DMS114 treated with DMSO at 0.1 percent for 48 hours (cell line): ENCODE data around the gene LIMCH1.

Experiments
- DNase-seq: peaks from one replicate; lab custom pipeline; 2025; ENCODE audit not compliant: unreplicated experiment; lab: John Stamatoyannopoulos, UW

LIMCH1 gene

DNA sequence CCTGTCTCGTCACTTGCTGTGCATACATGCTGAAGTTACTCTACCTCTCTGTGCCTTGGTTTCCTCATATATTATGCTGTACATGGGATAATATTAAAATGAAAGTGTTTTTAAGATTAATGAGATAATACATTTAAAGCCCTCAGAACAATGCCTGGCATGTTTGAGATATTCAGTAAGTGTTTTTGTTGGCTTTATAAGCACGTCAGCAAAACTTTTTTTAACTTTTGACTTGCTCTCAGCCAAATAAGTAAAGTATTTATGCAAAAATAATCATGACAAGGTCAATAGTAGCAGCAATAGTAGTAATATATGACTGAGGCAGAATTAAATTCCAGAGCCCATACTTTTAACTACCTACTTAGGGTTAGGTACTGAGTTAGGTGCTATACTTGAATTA, 29.2 kb downstream of the LIMCH1 start:
- no peak for DNase-seq

GRCh38 chr4:41568363-41568762, 30.4 kb downstream of the LIMCH1 start:
- no peak for DNase-seq

DNA sequence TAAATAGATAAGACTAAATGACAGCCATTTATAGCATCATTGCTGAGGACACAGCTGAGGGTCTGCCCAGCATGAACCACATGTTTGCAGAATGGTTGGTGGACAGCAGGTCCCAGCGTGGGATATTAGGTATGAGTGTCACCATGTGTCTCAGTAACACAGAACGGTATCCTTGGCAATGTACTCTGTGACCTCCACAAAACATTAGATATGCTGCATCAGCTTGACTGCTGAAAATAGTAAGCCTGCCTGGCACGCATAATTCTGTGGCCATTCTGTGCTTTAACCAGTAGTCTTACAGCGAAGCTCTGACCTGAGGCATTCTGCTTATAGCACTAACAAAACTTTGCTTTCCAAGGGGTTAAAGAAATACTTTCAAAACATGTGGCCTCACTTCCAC, 32.0 kb downstream of the LIMCH1 start:
- DNase-seq: no peak

DNA sequence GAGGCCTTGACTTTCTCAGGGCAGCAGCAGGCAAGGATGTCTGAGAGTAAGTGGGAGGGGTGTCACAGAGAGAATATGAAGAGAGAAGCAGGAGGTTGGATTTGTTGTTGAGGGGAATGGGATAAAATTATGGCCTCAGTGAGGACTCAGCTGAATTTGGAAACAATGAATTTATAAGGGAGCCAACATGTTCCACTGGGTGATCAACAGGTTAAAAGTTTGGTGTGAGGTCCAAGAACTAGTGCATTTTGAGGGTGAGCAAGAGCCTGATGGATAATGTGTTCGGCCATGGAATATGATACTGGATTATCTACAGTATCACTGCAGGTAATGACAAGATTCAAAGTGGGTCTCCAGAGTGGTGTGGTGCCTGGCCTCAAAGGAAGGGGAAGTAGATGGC, 33.5 kb downstream of the LIMCH1 start:
- DNase-seq: no peak

DNA sequence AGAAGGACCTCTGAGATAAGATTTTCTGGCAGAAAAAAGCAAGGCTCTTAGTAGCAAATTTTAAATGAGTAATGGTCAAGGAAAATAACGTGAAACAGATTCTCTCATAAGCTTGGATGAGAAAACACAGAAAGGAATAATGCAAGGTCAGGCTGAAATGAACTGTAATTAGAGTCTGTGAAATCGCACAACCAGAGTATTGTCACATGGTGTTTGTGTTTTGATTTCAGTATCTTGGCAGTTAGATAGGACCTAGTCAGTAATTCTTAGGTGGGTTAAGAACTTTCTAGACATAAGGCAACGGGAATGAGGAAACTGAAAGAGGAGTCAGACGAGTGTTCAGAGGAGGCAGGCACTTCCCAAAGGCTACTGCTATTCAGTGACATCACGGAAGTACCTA, 34.6 kb downstream of the LIMCH1 start:
- no peak for DNase-seq

- no peak for DNase-seq
These were observed 35.0 kb downstream of the LIMCH1 start for GRCh38 chr4:41572956-41573355.

DNA sequence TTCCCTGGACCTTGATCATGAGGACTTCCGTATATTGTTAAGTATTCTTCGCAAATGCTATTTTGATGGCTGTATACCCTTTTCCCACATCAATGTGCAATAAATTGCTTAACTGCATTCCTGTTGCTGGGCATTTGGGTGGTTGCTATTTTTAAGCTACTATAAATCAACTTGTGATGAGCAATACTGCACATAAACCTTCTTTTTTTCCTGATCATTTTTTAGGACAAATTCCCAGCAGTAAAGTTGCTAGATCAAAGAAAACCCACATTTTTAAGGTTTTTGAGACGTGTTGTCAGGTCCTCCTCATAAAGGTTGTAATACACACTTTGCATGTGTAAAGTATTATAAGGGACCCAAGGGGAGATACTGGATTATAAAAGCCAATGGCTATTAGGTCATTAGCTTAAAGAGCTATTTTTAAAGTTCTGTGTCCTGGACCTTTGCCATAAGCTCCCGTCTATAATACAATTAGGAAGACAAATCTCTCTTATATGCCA, 35.6 kb downstream of the LIMCH1 start:
- DNase-seq: no peak

DNA sequence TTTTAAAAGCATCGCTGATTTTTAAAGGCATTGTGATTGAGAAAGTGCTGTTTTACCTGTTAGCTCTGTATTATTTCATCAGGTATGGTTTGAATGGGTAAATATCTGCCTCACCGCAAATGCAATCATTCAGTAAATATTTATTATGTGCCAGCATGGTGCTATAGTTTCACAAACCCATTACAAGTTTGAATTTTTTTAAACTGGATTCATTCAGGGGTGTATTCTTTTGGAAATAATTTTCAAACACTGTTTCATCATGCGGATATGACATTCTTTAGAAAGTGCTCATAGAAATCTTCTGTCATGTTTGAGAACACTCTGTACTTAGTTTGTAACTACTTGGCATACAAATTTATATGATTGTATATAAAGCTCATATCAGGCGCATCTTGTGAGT, 37.2 kb downstream of the LIMCH1 start:
- no peak for DNase-seq

DNA sequence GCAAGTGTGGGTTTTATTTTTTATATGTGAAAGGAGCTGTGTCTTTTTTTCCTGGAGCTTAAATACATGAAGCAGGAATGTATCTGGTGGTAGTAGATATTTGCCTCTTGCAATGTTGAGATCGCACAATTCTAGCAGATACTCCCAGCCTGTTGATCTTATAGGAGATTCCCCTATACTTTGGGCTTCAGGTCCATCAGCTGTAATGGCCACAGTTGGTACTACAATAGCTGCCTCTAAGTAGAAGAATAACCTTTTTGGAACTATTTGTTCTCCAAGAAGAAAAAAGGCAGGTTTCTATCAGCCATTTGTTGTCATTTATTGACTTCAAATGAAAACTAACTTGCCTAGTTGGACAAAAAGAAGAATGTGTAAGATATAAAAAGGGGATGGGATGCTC, 37.7 kb downstream of the LIMCH1 start:
- DNase-seq: no peak

DNA sequence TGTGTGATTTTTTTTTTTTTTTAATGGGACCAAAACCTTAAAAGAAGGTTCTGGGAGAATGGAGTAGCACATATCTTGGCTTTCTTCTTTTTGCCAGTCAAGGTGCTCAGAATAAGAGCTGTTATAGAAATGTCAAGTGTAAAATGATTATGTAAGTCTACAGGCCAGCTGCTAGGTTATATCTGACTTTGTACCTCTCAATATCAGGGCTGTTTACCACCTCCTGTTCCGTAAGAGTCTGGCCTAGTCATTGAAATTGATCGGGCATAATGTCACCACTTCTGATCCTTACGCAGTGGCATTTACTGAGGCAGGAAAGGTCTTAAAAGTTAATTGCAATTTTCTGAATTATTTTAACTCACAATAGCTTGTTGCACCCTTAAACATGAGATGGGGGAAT, 41.1 kb downstream of the LIMCH1 start:
- no peak for DNase-seq

DNA sequence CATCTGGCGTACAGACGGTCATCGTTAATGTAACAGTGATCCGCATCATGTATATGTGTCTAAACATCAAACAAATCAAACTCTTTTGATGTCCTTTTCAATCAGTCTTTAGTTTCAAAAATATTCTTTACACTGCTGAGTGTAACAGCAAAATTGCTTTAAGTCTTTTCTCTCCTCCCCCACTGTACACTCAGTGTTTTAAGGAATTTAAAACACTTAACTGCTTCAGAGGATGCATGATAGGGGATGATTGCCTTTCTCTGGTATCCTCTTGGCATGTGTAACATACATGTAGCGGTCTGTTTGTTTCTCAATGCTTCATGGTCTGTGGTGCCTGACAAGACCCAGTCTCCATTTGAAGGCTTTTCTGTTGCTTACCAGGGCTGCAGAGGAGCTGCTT, 41.6 kb downstream of the LIMCH1 start:
- no peak for DNase-seq

- DNase-seq: no peak
These were observed 42.0 kb downstream of the LIMCH1 start for GRCh38 chr4:41580007-41580406.

DNA sequence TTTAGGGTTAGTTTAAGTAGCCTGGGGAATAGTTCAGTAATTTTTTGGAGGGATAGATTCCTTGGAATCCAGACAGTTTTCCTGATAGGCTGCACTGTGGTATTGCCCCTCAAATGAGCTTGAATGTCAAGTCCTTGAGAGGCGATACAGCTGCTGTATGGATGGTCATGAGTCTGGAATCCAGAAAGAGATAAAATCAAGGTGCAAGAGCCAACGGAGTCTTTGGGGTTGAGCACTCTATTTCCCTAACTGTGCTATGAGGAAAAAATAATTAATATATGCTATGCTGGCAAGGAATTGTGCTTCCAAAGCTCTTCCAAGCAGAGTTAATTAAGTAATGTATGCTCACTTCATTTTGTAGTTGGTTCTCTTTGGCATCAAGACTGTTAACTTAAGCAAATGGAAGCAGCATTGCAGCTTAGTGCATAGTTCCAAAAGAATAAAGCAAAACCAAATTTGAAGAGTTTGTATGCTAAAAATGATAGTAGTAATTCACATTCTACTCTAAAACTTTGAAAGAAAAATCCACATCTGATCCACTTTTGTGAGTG, 48.8 kb downstream of the LIMCH1 start:
- no peak for DNase-seq

DNA sequence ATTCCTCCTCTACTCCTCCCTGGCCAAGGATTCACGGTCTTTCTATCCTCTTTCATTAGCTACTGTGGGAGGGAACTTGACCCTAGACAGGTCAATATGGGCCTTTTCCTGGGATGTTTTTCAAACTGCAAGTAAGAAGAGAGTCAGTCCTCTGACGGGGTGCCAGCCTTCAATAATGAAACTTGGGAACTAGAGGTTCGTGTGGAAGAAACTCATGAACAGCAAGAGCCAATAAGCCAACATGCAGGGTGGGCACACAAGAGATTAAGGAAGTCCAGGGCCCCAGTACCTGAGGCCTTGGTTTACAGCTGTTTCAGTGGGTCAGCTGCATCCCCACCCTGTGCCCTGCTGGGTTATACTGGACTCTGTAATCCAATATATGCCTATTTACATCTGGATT, 49.3 kb downstream of the LIMCH1 start:
- DNase-seq: no peak

DNA sequence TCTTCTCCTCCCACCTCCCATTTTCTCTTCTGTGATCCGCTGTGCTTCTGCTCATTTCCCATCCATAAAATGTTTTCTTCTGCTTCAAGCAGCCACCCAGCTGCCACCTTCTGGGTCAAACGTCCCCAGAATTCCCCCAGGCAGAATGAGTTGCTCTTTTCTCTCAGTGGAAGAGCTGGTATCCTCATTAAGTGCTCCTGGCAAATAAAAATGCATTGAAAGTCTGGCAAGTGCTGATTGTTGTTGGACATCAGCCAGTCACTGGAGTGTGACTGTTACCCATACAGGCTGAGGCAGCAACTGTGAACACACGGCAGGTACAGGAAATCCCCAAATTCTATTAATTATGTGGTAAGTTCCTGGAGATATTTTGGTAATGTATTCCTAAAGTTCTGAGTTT, 52.6 kb downstream of the LIMCH1 start:
- no peak for DNase-seq

GRCh38 chr4:41594432-41594831, 56.5 kb downstream of the LIMCH1 start:
- no peak for DNase-seq

- no peak for DNase-seq
These were observed 59.5 kb downstream of the LIMCH1 start for GRCh38 chr4:41597494-41597893.

DNA sequence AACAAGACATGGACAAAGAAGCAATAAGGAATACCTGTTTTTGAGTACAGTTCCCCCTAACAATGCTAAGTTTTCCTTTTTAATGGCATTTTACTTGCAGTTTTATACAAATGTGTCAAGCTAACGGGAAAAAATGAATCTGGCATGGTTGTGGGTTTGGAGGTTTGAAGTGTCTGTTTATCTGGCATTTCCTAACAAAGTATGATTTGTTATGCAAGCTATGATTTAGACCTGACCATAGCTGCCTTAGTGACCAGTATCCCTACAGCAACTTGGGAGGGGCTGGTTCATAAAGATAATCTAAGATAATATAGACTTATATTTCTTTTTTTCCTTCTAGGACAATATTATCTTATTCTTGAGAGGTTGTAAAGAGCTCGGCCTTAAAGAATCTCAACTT, 60.6 kb downstream of the LIMCH1 start:
- no peak for DNase-seq

- no peak for DNase-seq
These were observed 61.3 kb downstream of the LIMCH1 start for GRCh38 chr4:41599192-41599786.

- no peak for DNase-seq
These were observed 62.4 kb downstream of the LIMCH1 start for GRCh38 chr4:41600243-41600912.

- no peak for DNase-seq
These were observed 63.1 kb downstream of the LIMCH1 start for GRCh38 chr4:41601025-41601424.

DNA sequence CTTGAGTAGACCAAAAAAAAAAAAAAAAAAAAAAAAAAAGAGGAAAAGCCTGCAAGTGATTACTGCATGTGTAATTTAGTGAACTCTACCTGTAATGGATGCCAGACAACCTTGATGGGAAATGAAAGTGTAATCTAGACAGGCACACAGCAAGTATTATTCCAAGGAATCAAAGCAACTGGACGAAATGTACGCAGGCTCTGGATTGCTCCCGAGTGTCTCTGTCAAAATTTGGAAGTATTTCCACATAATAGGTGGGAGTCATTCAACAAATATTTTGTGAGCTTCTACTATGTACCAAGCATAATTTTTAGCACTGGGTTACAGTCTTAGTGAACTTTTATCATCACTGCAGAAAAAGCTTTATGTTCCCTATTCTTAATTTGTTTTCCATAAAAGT, 64.2 kb downstream of the LIMCH1 start:
- no peak for DNase-seq
